OCI-LY7 (cell line): Measurements from ENCODE around the gene TRPC1. TPM values are rescaled to one million over a fixed set of nuclear protein-coding genes. Genes with fewer than 3 reads are reported as not detected.

ENCODE experiments used
- BruUV-seq: library from RNA; stranded (reverse); fragments of 400-500 nt; replicated peaks from 2 replicates; lab custom pipeline; 2021; lab: Mats Ljungman, UMichigan
- CTCF ChIA-PET: fragments of 300-600 bp; sonication (Branson Sonifier 250); formaldehyde crosslinking; loops from one replicate; lab custom pipeline; 2022; ENCODE audit warnings: antibody characterized with exemption; ENCODE audit not compliant: unreplicated experiment; lab: Charles Lee
- POLR2A ChIA-PET: fragments of 300-600 bp; sonication (Branson Sonifier 250); formaldehyde crosslinking; loops from one replicate; lab custom pipeline; 2022; ENCODE audit warnings: antibody characterized with exemption; lab: Charles Lee
- DNase-seq: peaks from one replicate; pipeline ENCODE4 v3.0.0-alpha.2; 2015; ENCODE audit warnings: low spot score
- H2AFZ ChIP-seq: fragments of 200-600 bp; sonication (generic), shearing (Covaris generic); 2 replicates; pipeline ENCODE4 v1.6.1; 2014; ENCODE audit warnings: mild to moderate bottlenecking, antibody characterized with exemption, low read length, moderate library complexity
- H3K27ac ChIP-seq: fragments of 200-600 bp; sonication (generic); 2 replicates; pipeline ENCODE4 v1.5.1; 2014; ENCODE audit warnings: mixed run types, low read depth, mild to moderate bottlenecking, moderate library complexity, low read length, inconsistent platforms; ENCODE audit not compliant: poor library complexity, severe bottlenecking
- H3K36me3 ChIP-seq: fragments of 200-600 bp; sonication (generic); 2 replicates; pipeline ENCODE4 v1.6.1; 2014; ENCODE audit warnings: mild to moderate bottlenecking, antibody characterized with exemption, low read length, moderate library complexity, mixed read lengths; ENCODE audit not compliant: insufficient read depth
- H3K4me1 ChIP-seq: fragments of 200-600 bp; sonication (generic); 2 replicates; pipeline ENCODE4 v1.5.1; 2014; ENCODE audit warnings: mild to moderate bottlenecking, low read length; ENCODE audit not compliant: insufficient read depth, poor library complexity, severe bottlenecking
- H3K4me2 ChIP-seq: fragments of 200-600 bp; sonication (generic); 2 replicates; pipeline ENCODE4 v1.6.1; 2014; ENCODE audit warnings: mild to moderate bottlenecking, low read length
- H3K4me3 ChIP-seq: fragments of 200-600 bp; sonication (generic); 2 replicates; pipeline ENCODE4 v1.5.1; 2014; ENCODE audit warnings: mild to moderate bottlenecking, low read depth, low read length; ENCODE audit not compliant: poor library complexity, severe bottlenecking
- H3K79me2 ChIP-seq: fragments of 200-600 bp; sonication (generic); 2 replicates; pipeline ENCODE4 v1.6.1; 2016; ENCODE audit warnings: low read depth, mild to moderate bottlenecking, low read length, moderate library complexity, mixed read lengths; ENCODE audit not compliant: insufficient read depth
- H3K9me2 ChIP-seq: fragments of 200-600 bp; sonication (generic); 2 replicates; pipeline ENCODE4 v1.6.1; 2016; ENCODE audit warnings: mild to moderate bottlenecking, low read length, mixed read lengths; ENCODE audit not compliant: insufficient read depth
- H3K9me3 ChIP-seq: fragments of 200-600 bp; sonication (generic); 2 replicates; pipeline ENCODE4 v1.6.1; 2014; ENCODE audit warnings: mild to moderate bottlenecking, mixed run types, low read length, mixed read lengths
- H4K20me1 ChIP-seq: fragments of 200-600 bp; sonication (generic); 2 replicates; pipeline ENCODE4 v1.6.1; 2014; ENCODE audit warnings: mild to moderate bottlenecking, antibody characterized with exemption, low read length, moderate library complexity, mixed read lengths; ENCODE audit not compliant: insufficient read depth
- CTCF ChIP-seq: fragments of 200-600 bp; sonication (generic); conservative IDR thresholded peaks from 2 replicates; pipeline ENCODE4 v1.5.1; 2014; ENCODE audit warnings: mild to moderate bottlenecking, antibody characterized with exemption, low read length, moderate library complexity, mixed read lengths
- EZH2phosphoT487 ChIP-seq: fragments of 200-600 bp; sonication (generic); IDR thresholded peaks from 2 replicates; pipeline ENCODE4 v1.6.1; 2018; ENCODE audit warnings: low read depth, borderline replicate concordance, mild to moderate bottlenecking, mixed run types, antibody characterized with exemption, low read length, moderate library complexity, mixed read lengths
- intact Hi-C: fragments of 100-400 bp; cut with micrococcal nuclease; formaldehyde crosslinking; loops from one replicate; pipeline ENCODE4 v1.10.0; 2022; ENCODE audit not compliant: unreplicated experiment
- total RNA-seq, 2 experiments: library from RNA; depleted of rRNA in 1 of 2; stranded (reverse); fragments of >200 nt in 1 of 2; shearing (Covaris generic) in 1 of 2; gene quantifications; 2 replicates each; pipeline ENCODE4 v1.2.3, GENCODE V29; 2014 to 2022

Gene TRPC1
- total RNA-seq, 2 experiments from 2014 or later = 0.60 to 0.74 TPM

GRCh38 chr3:142850395-142851023 is 126.7 kb downstream of the TRPC1 start:
- Histone ChIP-seq H4K20me1 (no peaks in the 10 kb centered on the region), H3K4me2 (no peak overlapping the region), H3K36me3 (no peaks in the 10 kb centered on the region), H3K4me1 (no peaks in the 10 kb centered on the region), H3K27ac (no peak overlapping the region), H3K9me2 (no peaks in the 10 kb centered on the region), H3K4me3 (no peak overlapping the region), H3K9me3 (no peaks in the 10 kb centered on the region), H3K79me2 (no peaks in the 10 kb centered on the region), H2AFZ (no peak overlapping the region)
- BruUV-seq = no TSS peak
- TF ChIP-seq CTCF = no peak
- TF ChIP-seq EZH2phosphoT487 = no peak
- intact Hi-C loops = no loop called here
- POLR2A ChIA-PET = interaction anchor here (0.6 kb wide), 1 partner anchor 302 kb away, joined by 3 read pairs; no protein-coding TSS in a partner anchor
- CTCF ChIA-PET = no interaction called here
- no peak for DNase-seq

- POLR2A ChIA-PET = no interaction called here
- TF ChIP-seq EZH2phosphoT487 (no peak), CTCF (no peak)
- Histone ChIP-seq H4K20me1 (no peaks in the 10 kb centered on the region), H3K9me3 (no peaks in the 10 kb centered on the region), H3K9me2 (no peaks in the 10 kb centered on the region), H3K27ac (no peak overlapping the region), H3K79me2 (no peaks in the 10 kb centered on the region), H2AFZ (no peak overlapping the region), H3K4me1 (no peaks in the 10 kb centered on the region), H3K4me3 (no peak overlapping the region), H3K36me3 (no peaks in the 10 kb centered on the region), H3K4me2 (no peak overlapping the region)
- intact Hi-C loops = no loop called here
- no peak for DNase-seq
- no TSS peak for BruUV-seq
- CTCF ChIA-PET = no interaction called here
These were observed 128.2 kb downstream of the TRPC1 start for GRCh38 chr3:142852009-142852408.
